Measurements from ENCODE around the gene NECTIN1. TPM values are rescaled to one million over a fixed set of nuclear protein-coding genes. Genes with fewer than 3 reads are reported as not detected.

Gene NECTIN1
- total and polyA plus RNA-seq, 4 experiments from 2014 or later = 1.2 to 3.8 (median 3.5) TPM; not detected in 1

DNA sequence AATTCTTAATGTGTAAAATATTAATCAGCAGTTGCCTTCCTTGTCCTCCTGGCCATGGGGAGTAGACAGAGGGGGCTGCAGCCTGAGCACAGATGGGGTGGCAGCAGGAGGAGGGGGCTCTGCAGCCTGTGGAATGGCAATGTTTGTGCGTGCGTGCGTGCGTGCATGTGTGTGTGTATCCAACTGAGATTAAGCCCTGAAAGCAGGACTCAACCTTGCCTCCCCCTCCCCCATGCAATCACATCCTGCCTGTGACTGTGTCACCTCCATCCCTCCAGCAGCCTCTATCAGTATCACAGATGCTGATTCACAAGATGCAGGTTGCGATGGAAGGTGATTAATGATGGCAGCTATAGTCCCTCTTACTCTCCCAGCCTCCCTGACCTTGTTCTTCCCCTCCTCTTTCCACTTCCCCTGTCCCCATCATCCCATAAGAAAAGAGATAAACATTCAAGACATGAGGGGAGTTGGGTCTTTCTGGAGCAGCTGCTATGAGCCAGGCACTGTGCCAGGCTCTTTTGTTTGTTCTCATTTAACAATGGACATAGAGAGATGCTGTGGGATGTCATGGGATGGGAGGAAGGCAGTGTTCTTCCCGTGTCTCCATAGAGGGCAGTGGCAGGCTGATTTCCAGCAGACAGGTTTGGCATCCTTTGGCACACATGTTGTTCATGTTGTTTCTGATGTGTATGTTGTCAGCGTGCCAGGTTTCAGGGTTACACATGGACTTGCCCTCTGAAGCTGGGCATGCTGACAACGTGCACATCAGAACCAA lies 43.8 kb upstream of the NECTIN1 start:
- no peak overlapping the region for H3K4me3 ChIP-seq (ENCODE audit: low read length in 2 of 2)
- H3K9me3 ChIP-seq (ENCODE audit: control insufficient read depth in 1 of 2, low read length in 2 of 2) = no peaks in the 10 kb centered on the region
- no peak for DNase-seq
- ChIA-PET CTCF (ENCODE audit: partially characterized antibody) (no interaction called here), POLR2A (ENCODE audit: partially characterized antibody) (no interaction called here)
- H3K4me1 ChIP-seq (ENCODE audit: insufficient read depth, low read length) = no peaks in the 10 kb centered on the region
- H3K36me3 ChIP-seq (ENCODE audit: insufficient read depth, low read length) = no peaks in the 10 kb centered on the region
- H3K27me3 ChIP-seq (ENCODE audit: insufficient read depth, low read length) = no peaks in the 10 kb centered on the region
- Mint-ChIP-seq H3K4me1 (no peaks in the 10 kb centered on the region), H3K27me3 (peaks cover 15 to 18% of the 10 kb centered on the region in 2 donors), H3K4me3 (no peak overlapping the region), H3K27ac (no peak overlapping the region), H3K36me3 (no peaks in the 10 kb centered on the region), H3K9me3 (peaks cover 0 to 13% (median 3%) of the 10 kb centered on the region in 8 donors)
- H3K27ac ChIP-seq (ENCODE audit: low read depth, low read length) = no peak overlapping the region
- intact Hi-C loops (cut with micrococcal nuclease) = no loop called here

DNA sequence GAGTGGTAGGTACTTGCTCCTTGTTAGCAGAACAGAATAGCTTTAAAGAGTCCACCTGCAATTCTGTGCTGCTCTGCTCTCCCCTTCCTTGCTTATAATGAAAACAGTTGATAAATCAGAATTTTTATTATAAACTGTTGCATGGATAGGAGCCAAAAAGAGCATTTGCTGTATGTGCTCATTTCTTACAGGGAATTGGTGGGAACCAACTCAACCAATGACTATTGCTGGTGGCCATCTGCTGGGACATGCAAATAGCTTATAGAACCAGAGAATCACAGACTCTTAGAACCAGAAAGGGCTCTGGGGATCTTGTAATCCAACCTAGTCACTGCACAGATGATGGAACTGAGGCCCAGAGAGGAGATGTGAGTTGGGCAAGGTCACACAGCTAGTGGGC lies 43.1 kb upstream of the NECTIN1 start:
- intact Hi-C loops (cut with micrococcal nuclease) = no loop called here
- H3K4me3 Mint-ChIP-seq = no peak overlapping the region

DNA sequence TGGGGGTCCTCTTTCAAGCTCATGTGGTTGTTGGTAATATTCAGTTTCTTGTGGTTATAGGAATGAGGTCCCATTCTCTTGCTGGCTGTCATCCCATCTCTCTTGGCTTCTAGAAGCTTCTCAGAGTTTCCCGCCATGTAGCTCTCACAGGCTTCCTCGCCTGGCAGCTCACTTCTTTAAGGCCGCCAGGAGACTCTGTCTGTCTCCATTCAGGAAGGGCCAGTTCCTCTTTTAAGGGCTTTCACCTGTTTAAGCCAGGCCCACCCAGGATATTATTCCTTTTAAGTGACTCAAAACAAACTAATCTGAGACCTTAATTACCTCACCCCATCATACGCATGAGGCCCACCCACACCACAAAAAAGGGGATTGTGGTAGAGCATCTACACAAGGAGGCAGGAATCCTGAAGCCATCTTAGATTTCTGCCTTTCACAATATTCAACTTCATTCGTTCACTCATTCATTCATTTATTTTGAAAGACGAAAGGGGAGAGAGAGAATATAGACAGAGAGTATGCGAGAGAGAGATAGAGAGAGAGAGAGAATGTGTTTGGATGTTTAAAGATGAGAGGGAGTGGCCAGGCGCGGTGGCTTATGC lies 42.3 kb upstream of the NECTIN1 start:
- POLR2A ChIA-PET (ENCODE audit: partially characterized antibody) = no interaction called here
- DNase-seq = no peak
- intact Hi-C loops (cut with micrococcal nuclease) = no loop called here

More for the DNA sequence above, 43.1 kb upstream of the NECTIN1 start:
- Histone ChIP-seq H3K9me3 (ENCODE audit: control insufficient read depth in 1 of 2, low read length in 2 of 2) (no peaks in the 10 kb centered on the region), H3K27ac (ENCODE audit: low read depth, low read length) (no peak overlapping the region), H3K4me3 (ENCODE audit: low read length in 2 of 2) (no peak overlapping the region), H3K27me3 (ENCODE audit: insufficient read depth, low read length) (no peaks in the 10 kb centered on the region), H3K4me1 (ENCODE audit: insufficient read depth, low read length) (no peaks in the 10 kb centered on the region), H3K36me3 (ENCODE audit: insufficient read depth, low read length) (no peaks in the 10 kb centered on the region)
- Mint-ChIP-seq H3K27me3 (peaks cover 16% of the 10 kb centered on the region in 2 donors), H3K36me3 (no peaks in the 10 kb centered on the region), H3K27ac (no peak overlapping the region), H3K9me3 (peaks cover 0 to 17% (median 8%) of the 10 kb centered on the region in 8 donors), H3K4me1 (no peaks in the 10 kb centered on the region)
- POLR2A ChIA-PET (ENCODE audit: partially characterized antibody) = no interaction called here
- DNase-seq = no peak
- CTCF ChIA-PET (ENCODE audit: partially characterized antibody) = no interaction called here

GRCh38 chr11:119765628-119766027 lies 36.6 kb upstream of the NECTIN1 start:
- ChIA-PET POLR2A (ENCODE audit: partially characterized antibody) (no interaction called here), CTCF (ENCODE audit: partially characterized antibody) (no interaction called here)
- H3K27me3 ChIP-seq (ENCODE audit: insufficient read depth, low read length) = no peaks in the 10 kb centered on the region
- Mint-ChIP-seq H3K27ac (no peak overlapping the region), H3K27me3 (peaks cover 24 to 34% of the 10 kb centered on the region in 2 donors), H3K4me3 (peak overlapping the region in 1 of 8 donors; percentile 1), H3K9me3 (peaks cover 0 to 23% (median 10%) of the 10 kb centered on the region in 8 donors), H3K4me1 (no peaks in the 10 kb centered on the region), H3K36me3 (no peaks in the 10 kb centered on the region)
- no peaks in the 10 kb centered on the region for H3K9me3 ChIP-seq (ENCODE audit: control insufficient read depth in 1 of 2, low read length in 2 of 2)
- no peak for DNase-seq
- no peaks in the 10 kb centered on the region for H3K4me1 ChIP-seq (ENCODE audit: insufficient read depth, low read length)
- no peak overlapping the region for H3K4me3 ChIP-seq (ENCODE audit: low read length in 2 of 2)
- H3K36me3 ChIP-seq (ENCODE audit: insufficient read depth, low read length) = no peaks in the 10 kb centered on the region
- intact Hi-C loops (cut with micrococcal nuclease) = no loop called here
- no peak overlapping the region for H3K27ac ChIP-seq (ENCODE audit: low read depth, low read length)

More for the DNA sequence above, 42.3 kb upstream of the NECTIN1 start:
- no peaks in the 10 kb centered on the region for H3K4me1 ChIP-seq (ENCODE audit: insufficient read depth, low read length)
- H3K9me3 ChIP-seq (ENCODE audit: control insufficient read depth in 1 of 2, low read length in 2 of 2) = no peaks in the 10 kb centered on the region
- no peaks in the 10 kb centered on the region for H3K36me3 Mint-ChIP-seq
- no peaks in the 10 kb centered on the region for H3K36me3 ChIP-seq (ENCODE audit: insufficient read depth, low read length)
- peaks cover 14 to 18% of the 10 kb centered on the region in 2 donors for H3K27me3 Mint-ChIP-seq
- no peak overlapping the region for H3K4me3 ChIP-seq (ENCODE audit: low read length in 2 of 2)
- peak overlapping the region in 1 of 7 donors; percentile 0 for H3K27ac Mint-ChIP-seq
- no peaks in the 10 kb centered on the region for H3K4me1 Mint-ChIP-seq
- H3K27ac ChIP-seq (ENCODE audit: low read depth, low read length) = no peak overlapping the region
- CTCF ChIA-PET (ENCODE audit: partially characterized antibody) = no interaction called here
- peaks cover 0 to 23% (median 11%) of the 10 kb centered on the region in 8 donors for H3K9me3 Mint-ChIP-seq
- no peak overlapping the region for H3K4me3 Mint-ChIP-seq
- no peaks in the 10 kb centered on the region for H3K27me3 ChIP-seq (ENCODE audit: insufficient read depth, low read length)

DNA sequence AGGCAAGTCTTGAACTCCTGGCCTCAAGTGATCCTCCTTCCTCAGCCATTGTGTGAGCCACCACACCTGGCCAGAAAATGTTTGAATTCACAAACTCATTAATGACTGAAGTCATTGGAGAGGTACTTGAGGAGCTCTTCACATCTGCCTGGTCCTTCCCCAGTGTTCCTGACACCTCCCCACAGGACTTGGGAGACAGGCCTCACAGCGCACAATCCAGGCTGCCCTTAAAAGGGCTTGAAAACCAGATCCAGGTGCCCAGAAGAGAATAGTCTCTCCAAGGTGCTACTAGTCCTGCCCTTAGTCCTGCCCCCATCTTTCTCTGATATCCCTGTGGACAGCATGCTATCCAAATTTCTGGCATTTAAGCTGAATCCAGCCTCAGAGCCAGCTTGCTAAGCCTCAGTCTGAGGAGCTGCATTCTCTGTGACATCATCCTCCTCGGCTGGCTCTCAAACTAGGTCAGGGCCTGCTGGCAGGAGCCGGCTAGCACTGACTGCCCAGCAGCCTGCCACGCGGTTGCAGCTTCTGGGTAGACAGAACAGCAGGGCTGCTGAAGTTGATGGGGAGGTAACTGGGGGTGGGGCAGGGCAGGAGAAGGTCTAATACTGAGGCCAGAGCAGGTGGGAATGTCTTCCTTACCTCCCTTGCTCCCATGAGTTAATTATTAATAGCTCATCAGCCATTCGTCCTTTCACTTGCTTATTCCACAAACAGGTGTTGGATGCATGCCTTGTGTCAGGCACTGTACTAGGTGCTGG lies 35.3 kb upstream of the NECTIN1 start:
- H3K4me1 Mint-ChIP-seq = no peaks in the 10 kb centered on the region
- no peak overlapping the region for H3K27ac ChIP-seq (ENCODE audit: low read depth, low read length)
- no peaks in the 10 kb centered on the region for H3K36me3 Mint-ChIP-seq
- H3K4me1 ChIP-seq (ENCODE audit: insufficient read depth, low read length) = no peaks in the 10 kb centered on the region
- no peak overlapping the region for H3K4me3 Mint-ChIP-seq
- peaks cover 0 to 23% (median 10%) of the 10 kb centered on the region in 8 donors for H3K9me3 Mint-ChIP-seq
- DNase-seq = no peak
- no peaks in the 10 kb centered on the region for H3K27me3 ChIP-seq (ENCODE audit: insufficient read depth, low read length)
- no peaks in the 10 kb centered on the region for H3K36me3 ChIP-seq (ENCODE audit: insufficient read depth, low read length)
- no peak overlapping the region for H3K4me3 ChIP-seq (ENCODE audit: low read length in 2 of 2)
- H3K27ac Mint-ChIP-seq = no peak overlapping the region
- ChIA-PET CTCF (ENCODE audit: partially characterized antibody) (no interaction called here), POLR2A (ENCODE audit: partially characterized antibody) (no interaction called here)
- H3K9me3 ChIP-seq (ENCODE audit: control insufficient read depth in 1 of 2, low read length in 2 of 2) = no peaks in the 10 kb centered on the region
- intact Hi-C loops (cut with micrococcal nuclease) = no loop called here
- peaks cover 19 to 36% of the 10 kb centered on the region in 2 donors for H3K27me3 Mint-ChIP-seq

- no peak overlapping the region for H3K4me3 ChIP-seq (ENCODE audit: low read length in 2 of 2)
- intact Hi-C loops (cut with micrococcal nuclease) = no loop called here
- no peaks in the 10 kb centered on the region for H3K9me3 ChIP-seq (ENCODE audit: control insufficient read depth in 1 of 2, low read length in 2 of 2)
- CTCF ChIA-PET (ENCODE audit: partially characterized antibody) = no interaction called here
- POLR2A ChIA-PET (ENCODE audit: partially characterized antibody) = no interaction called here
- H3K27me3 ChIP-seq (ENCODE audit: insufficient read depth, low read length) = no peaks in the 10 kb centered on the region
- H3K9me3 Mint-ChIP-seq = peaks cover 0 to 18% (median 8%) of the 10 kb centered on the region in 8 donors
- DNase-seq = no peak
- no peak overlapping the region for H3K27ac Mint-ChIP-seq
- H3K4me1 Mint-ChIP-seq = no peaks in the 10 kb centered on the region
- H3K36me3 ChIP-seq (ENCODE audit: insufficient read depth, low read length) = no peaks in the 10 kb centered on the region
- peaks cover 20 to 41% of the 10 kb centered on the region in 2 donors for H3K27me3 Mint-ChIP-seq
- no peaks in the 10 kb centered on the region for H3K4me1 ChIP-seq (ENCODE audit: insufficient read depth, low read length)
- no peak overlapping the region for H3K4me3 Mint-ChIP-seq
- H3K36me3 Mint-ChIP-seq = no peaks in the 10 kb centered on the region
- no peak overlapping the region for H3K27ac ChIP-seq (ENCODE audit: low read depth, low read length)
Observed at GRCh38 chr11:119763071-119763728, 34.2 kb upstream of the NECTIN1 start.
